Suppressor macrophage treated with lipopolysaccharide for 4 hours (primary cell): ENCODE results near the gene ANO7.

Experiments used
- DNase-seq: peaks from one replicate; pipeline ENCODE4 v3.0.0-alpha.2; 2020

Gene ANO7

DNA sequence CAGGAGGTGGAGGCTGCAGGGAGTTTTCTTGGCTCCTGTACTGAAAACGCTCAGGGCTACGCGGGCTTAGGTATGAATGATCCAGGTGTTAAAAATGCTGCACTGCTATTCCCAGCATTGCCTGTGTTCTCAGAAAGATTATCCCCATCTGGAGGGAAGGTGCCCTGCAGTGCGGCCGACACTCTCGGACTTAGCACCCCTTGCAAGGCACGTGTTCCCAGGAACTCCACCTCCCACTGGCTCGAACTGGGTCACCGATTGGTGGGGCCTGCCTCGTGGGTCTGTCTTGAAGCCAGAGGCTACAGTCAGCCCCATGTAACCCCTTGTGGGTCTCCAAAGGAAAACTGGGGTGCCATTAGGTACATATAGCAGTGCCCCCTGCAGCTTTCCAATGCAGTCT lies 25.7 kb downstream of the ANO7 start:
- no peak for DNase-seq

- no peak for DNase-seq
These were observed 26.3 kb downstream of the ANO7 start for GRCh38 chr2:241214766-241215165.

GRCh38 chr2:241215421-241215820 lies 26.9 kb downstream of the ANO7 start:
- no peak for DNase-seq

GRCh38 chr2:241216211-241216761 lies 27.8 kb downstream of the ANO7 start:
- no peak for DNase-seq

DNA sequence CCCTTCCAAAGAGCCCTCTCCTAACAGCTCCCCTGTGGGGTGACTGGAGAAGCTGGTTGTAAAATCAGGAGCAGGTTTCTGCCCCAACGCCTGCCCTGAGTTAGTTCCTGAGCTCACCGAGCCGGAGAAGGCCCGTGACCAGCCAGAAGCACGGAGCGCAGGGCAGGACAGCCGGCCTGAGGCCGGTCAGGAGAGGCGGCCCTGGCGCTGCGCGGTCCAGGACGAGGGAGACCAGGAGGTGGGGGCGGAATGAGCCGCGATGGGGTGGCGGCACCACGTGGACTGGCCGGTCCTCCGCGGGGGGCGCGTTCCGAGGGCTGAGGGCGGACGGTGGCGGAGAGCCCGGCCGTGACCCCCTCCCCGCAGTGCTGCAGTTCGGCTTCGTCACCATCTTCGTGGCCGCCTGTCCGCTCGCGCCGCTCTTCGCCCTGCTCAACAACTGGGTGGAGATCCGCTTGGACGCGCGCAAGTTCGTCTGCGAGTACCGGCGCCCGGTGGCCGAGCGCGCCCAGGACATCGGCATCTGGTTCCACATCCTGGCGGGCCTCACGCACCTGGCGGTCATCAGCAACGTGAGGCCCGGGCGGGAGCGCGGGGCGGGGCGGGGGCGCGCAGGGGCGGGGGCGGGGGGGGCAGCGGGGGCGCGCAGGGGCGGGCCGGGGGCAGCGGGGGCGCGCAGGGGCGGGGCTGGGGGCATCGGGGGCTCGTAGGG lies 29.0 kb downstream of the ANO7 start:
- peak; percentile 49 for DNase-seq

DNA sequence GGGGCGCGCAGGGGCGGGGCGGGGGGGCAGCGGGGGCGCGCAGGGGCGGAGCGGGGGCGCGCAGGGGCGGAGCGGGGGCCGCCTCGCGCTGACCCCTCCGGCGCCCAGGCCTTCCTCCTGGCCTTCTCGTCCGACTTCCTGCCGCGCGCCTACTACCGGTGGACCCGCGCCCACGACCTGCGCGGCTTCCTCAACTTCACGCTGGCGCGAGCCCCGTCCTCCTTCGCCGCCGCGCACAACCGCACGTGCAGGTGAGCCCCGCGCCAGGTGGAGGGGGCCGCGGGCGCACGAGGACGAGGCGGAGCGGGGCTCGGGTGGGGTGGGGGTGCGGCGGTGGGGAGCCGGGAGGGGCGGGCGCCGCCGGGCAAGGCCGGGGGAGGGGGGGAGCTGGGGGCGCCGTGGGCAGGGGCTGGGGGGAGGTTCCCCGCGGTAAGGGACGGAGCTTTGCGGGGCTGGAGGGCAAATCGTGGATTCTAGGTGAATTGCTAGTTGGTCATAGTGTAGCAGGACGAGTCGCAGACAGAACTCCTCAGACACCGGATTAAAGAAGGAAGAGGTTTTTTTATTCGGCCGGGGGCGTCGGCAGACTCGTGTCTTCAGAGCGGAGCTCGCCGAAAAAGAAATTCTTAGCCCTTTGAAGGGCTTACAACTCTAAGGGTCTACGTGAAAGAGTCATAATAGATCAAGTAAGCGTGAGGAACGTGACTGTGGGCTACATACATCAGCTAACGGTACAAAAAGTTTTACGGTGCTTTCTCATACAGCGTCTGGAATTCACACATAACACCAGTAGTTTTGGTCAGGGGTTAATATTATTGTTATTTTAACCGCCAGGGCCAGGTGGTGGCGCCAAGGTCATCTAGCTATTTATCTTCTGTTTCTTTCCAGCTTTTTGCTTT lies 29.9 kb downstream of the ANO7 start:
- peak; percentile 43 for DNase-seq

DNA sequence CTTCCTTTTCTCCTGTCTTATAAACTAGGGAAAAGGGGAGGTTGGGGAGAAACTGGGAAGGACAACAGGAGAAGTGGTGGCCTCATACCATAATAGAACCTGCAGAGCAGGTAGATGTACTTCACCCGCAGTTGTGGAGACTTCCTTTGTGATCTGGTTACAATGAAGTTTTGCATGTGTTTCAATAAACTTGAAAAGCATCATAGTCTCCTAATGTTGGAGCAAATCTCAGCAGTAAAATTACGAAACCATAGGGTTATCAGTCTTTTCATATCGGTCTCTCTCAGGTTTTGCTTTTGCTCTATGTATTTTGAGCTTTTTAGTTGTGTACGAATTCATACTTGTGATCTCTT lies 30.5 kb downstream of the ANO7 start:
- no peak for DNase-seq

DNA sequence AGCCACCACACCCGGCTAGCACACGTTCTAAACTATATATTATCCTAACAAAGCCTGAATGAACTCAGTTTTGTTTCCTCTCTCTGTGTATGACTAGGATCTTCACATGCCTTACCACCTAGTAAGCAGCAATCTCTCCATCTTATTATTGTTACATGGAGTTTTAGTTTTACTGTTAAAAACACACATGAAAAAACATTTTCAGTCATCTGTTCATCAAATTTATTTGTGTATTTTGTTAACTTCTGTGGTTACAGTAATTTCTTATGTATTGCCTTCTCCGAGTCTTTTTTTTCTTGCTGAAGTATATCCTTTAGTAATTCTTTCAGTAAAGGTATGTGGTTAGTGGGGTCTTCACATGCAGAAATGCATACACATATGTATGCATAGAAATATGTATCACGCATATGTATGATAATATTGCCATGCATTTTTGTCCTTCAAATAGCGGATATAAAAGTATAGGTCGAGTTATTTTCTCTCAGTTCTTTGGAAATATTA lies 31.4 kb downstream of the ANO7 start:
- DNase-seq, result no peak

GRCh38 chr2:241223211-241224017 lies 34.9 kb downstream of the ANO7 start:
- DNase-seq, result no peak

GRCh38 chr2:241224018-241224850 lies 35.8 kb downstream of the ANO7 start:
- DNase-seq, result peak; percentile 7

DNA sequence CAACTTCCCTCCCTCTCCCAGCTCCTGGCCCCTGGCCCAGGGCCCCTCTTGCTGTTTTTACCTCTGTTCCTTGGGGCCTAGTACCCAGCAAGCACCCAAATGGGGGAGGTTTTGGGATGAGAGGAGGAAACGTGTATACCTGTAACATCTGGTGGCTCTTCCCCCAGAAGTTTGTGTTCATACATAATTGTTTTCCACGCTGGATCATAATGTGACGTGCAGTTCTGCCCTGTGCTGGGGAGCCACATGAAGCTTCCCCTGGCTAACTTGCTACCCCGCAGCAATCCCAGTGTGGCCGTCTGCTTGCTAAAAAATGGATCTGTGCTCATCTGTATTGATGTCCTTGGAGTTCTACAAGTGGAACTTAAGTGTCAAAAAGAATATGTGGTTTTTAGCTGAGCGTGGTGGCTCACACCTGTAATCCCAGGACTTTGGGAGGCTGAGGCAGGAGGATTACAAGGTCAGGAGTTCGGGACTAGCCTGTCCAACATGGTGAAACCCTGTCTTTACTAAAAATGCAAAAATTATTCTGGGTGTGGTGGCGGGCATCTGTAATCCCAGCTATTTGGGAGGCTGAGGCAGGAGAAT lies 36.5 kb downstream of the ANO7 start:
- no peak for DNase-seq

- DNase-seq, result no peak
These were observed 37.1 kb downstream of the ANO7 start for GRCh38 chr2:241225545-241225944.

DNA sequence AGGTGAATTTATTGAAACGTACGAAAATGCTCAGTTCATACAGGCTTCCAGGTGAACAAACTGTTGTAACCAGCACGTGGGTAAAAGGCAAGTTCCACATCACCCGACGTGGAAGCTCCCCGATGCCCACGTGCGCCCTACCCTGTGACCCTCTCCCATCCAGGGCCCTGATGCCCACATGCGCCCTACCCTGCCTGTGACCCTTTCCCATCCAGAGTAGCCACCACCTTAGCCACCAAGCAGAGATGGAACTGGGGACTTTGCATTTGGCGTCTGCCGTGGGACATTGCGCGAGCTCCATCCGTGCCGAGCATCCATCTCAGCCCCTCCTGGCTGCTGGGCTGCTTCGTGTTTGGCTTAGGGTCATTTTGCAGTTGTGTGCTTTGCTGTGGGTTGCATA lies 37.5 kb downstream of the ANO7 start:
- DNase-seq, result no peak

DNA sequence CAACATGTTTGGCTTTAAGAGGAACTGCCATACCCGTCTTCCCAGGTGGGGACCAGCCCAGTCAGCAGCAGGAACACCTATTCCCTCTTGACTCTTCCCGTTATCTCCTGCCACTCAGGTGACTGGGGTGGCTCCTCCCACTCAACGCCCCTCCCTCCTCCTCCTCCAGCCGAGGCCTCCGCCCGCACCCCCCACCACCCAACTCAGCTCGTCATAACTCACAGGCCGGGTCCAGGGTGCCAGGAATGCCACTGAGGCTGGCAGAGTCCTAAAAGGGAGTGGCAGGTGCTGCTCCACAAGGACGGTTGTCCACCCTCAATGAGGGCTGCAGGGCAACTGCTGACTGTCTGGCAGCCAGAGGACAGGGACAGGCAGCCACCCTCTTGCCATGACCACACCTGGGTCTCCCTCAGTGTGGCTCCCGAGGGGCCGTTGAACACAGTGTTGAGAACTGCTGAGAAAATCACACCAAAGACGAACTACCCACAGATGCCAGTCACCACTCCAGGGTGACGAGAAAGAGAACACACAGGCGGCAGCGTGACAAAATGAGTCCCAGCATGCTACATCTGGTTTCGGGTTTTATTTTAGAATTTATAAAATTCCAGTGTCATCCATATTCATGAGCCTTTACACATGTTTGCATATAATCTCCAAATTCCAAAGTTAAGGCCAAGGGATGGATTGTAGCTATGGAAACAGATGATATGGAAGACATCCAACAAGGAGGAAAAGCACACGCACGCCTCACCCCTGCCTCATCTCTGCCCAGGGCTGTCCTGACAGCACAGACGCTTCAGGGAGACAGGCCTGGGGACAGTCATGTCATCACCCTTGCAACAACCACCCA lies 38.5 kb downstream of the ANO7 start:
- no peak for DNase-seq

- no peak for DNase-seq
These were observed 39.1 kb downstream of the ANO7 start for GRCh38 chr2:241227594-241227993.

- DNase-seq, result no peak
These were observed 39.8 kb downstream of the ANO7 start for GRCh38 chr2:241228081-241228859.

DNA sequence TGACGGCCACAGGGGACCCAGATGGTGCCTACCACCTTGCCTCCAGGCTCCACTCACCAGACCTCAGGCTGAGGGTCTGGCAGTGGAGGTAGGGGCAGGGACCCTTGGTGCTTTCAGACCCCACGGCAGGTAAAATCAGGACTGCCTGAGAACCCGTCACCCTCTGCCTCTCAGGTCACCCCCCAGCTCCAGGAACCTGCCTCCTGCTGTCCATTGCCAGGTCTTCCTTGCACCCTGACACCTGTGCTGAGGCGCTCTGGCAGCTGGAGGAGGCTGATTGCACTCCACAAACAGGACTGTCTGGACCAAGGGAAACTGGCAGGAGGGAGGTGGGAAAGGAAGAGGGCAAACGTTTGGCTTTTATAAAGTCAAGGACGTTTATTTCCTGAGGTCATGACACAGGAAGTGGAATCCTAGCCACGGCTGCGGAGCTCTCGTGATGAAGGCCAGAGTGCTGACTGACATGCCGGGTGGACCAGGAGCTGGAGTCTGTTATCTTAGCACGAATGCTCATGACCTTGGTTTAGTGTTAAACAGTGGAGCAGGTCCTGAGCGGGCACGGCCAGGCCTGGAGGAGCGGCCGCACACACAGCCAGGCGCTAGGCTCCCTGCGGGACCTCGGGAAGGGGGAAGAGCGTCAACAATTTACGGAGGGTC lies 40.5 kb downstream of the ANO7 start:
- no peak for DNase-seq

GRCh38 chr2:241229563-241230401 lies 41.3 kb downstream of the ANO7 start:
- DNase-seq, result no peak
